K562 (cell line): ENCODE results near the gene SPHK1. TPM values are rescaled to one million over a fixed set of nuclear protein-coding genes. Genes with fewer than 3 reads are reported as not detected.

ENCODE experiments used
- ARID3A ChIP-seq: IDR thresholded peaks from 2 replicates; pipeline ENCODE4 v1.6.1; 2012; ENCODE audit warnings: low read depth, low read length, improper control_type of control experiment, borderline replicate concordance
- CREB3 ChIP-seq: fragments of 450-650 bp; conservative IDR thresholded peaks from 2 replicates; pipeline ENCODE4 v1.6.1; 2016; ENCODE audit warnings: missing genetic modification characterization, low read depth, mild to moderate bottlenecking, missing compliant biosample characterization, moderate library complexity
- ELK3 ChIP-seq: fragments of 450-650 bp; formaldehyde crosslinking; IDR thresholded peaks from 2 replicates; pipeline ENCODE4 v1.4.0; 2020; ENCODE audit warnings: mild to moderate bottlenecking
- EP300 ChIP-seq: IDR thresholded peaks from 2 replicates; pipeline ENCODE4 v1.6.1; 2012; ENCODE audit warnings: low read length, improper control_type of control experiment
- FOS ChIP-seq: IDR thresholded peaks from 3 replicates; pipeline ENCODE4 v1.6.1; 2011; ENCODE audit not compliant: insufficient read length; ENCODE audit errors: extremely low read depth
- FOXJ3 ChIP-seq: sonication (generic); formaldehyde crosslinking; IDR thresholded peaks from 2 replicates; pipeline ENCODE4 v1.4.0; 2020; ENCODE audit warnings: mild to moderate bottlenecking, missing genetic modification reagents
- GABPA ChIP-seq: fragments of 200-800 bp; sonication (Bioruptor generic); conservative IDR thresholded peaks from 2 replicates; pipeline ENCODE4 v1.6.1; 2016; ENCODE audit warnings: low read depth, missing genetic modification characterization, missing compliant biosample characterization
- HCFC1 ChIP-seq: IDR thresholded peaks from 2 replicates; pipeline ENCODE4 v1.6.1; 2012; ENCODE audit warnings: low read depth, low read length, improper control_type of control experiment
- HDAC6 ChIP-seq: IDR thresholded peaks from 2 replicates; pipeline ENCODE4 v1.6.1; 2012; ENCODE audit warnings: low read depth, mild to moderate bottlenecking, control low read depth, inconsistent platforms, low read length, moderate library complexity
- HDAC8 ChIP-seq: fragments of 450-650 bp; IDR thresholded peaks from 2 replicates; pipeline ENCODE4 v1.6.1; 2016; ENCODE audit warnings: mild to moderate bottlenecking, missing genetic modification characterization, moderate library complexity, missing compliant biosample characterization
- ILF3 ChIP-seq: fragments of 450-650 bp; IDR thresholded peaks from 2 replicates; pipeline ENCODE4 v1.6.1; 2018; ENCODE audit warnings: antibody characterized with exemption, mild to moderate bottlenecking, moderate library complexity, borderline replicate concordance
- MBD2 ChIP-seq: sonication (generic); IDR thresholded peaks from 2 replicates; pipeline ENCODE4 v1.6.1; 2016; ENCODE audit warnings: low read depth, borderline replicate concordance
- MCM2 ChIP-seq: fragments of 450-650 bp; IDR thresholded peaks from 2 replicates; pipeline ENCODE4 v1.6.1; 2017; ENCODE audit warnings: low read depth, mild to moderate bottlenecking
- NRF1 ChIP-seq, 2 experiments: fragments of 450-650 bp; IDR thresholded peaks in 1 of 2; conservative IDR thresholded peaks in 1 of 2; 2 replicates each; pipeline ENCODE4 v1.6.1; 2014; ENCODE audit warnings: mild to moderate bottlenecking in 2 of 2
- PATZ1 ChIP-seq: fragments of 250-450 bp; sonication (Bioruptor Pico); IDR thresholded peaks from 2 replicates; pipeline ENCODE4 v1.5.0; 2020; ENCODE audit warnings: mild to moderate bottlenecking, borderline replicate concordance
- PCBP2 ChIP-seq: fragments of 200-400 bp; formaldehyde crosslinking; IDR thresholded peaks from 2 replicates; pipeline ENCODE4 v1.6.1; 2018; ENCODE audit warnings: low read length, low read depth, mild to moderate bottlenecking, moderate library complexity; ENCODE audit not compliant: poor library complexity, severe bottlenecking
- PURB ChIP-seq: sonication (generic); formaldehyde crosslinking; IDR thresholded peaks from 2 replicates; pipeline ENCODE4 v1.9.0; 2021; ENCODE audit warnings: low read depth, mild to moderate bottlenecking, missing genetic modification reagents
- RNF2 ChIP-seq: sonication (generic); IDR thresholded peaks from 2 replicates; pipeline ENCODE4 v1.6.1; 2016
- TOE1 ChIP-seq, 2 experiments: fragments of 450-650 bp in 1 of 2; sonication (generic) in 1 of 2; formaldehyde crosslinking in 1 of 2; IDR thresholded peaks; 2 replicates each; pipeline versions ENCODE4 v1.7.1 to v1.8.0; 2016 to 2022; ENCODE audit warnings: borderline replicate concordance in 2 of 2, mild to moderate bottlenecking in 2 of 2, antibody characterized with exemption in 1 of 2, inconsistent platforms in 1 of 2, low read depth in 1 of 2, missing genetic modification reagents in 1 of 2, moderate library complexity in 1 of 2
- U2AF1 ChIP-seq: fragments of 200-400 bp; formaldehyde crosslinking; optimal IDR thresholded peaks from 2 replicates; pipeline ENCODE3; 2017; ENCODE audit warnings: mild to moderate bottlenecking, low read depth, low read length, moderate library complexity
- ZNF263 ChIP-seq: sonication (generic); formaldehyde crosslinking; IDR thresholded peaks from 2 replicates; pipeline ENCODE4 v1.8.0; 2022; ENCODE audit warnings: mild to moderate bottlenecking, missing genetic modification reagents, borderline replicate concordance
- polyA plus RNA-seq, 8 experiments: library from polyadenylated mRNA; depleted of rRNA in 4 of 8; stranded (reverse) in 5 of 8; unstranded in 3 of 8; fragments of >200 nt; fragmentation: Nextera tagmentation in 2 of 8; fragmentation: Illumina TruSeq in 1 of 8; extraction: Ambion mirVana in 2 of 8; extraction: Trizol in 1 of 8; gene quantifications; 2 replicates each; pipeline versions ENCODE4 v1.2.1 to v1.2.3, GENCODE V29; 2011 to 2014; ENCODE audit warnings: inconsistent platforms in 1 of 8, missing spikeins in 1 of 8
- total RNA-seq, 7 experiments: library from RNA; depleted of rRNA in 6 of 7; stranded (reverse); fragments of >200 nt in 6 of 7; fragmentation: Illumina TruSeq in 2 of 7; extraction: Trizol in 2 of 7; gene quantifications; 2 replicates each; pipeline versions ENCODE4 v1.2.1 to v1.2.3, GENCODE V29; 2011 to 2021; ENCODE audit warnings: low replicate concordance in 1 of 7

The SPHK1 gene
- total and polyA plus RNA-seq, 9 of the 15 experiments (the other 6 are each of a cell fraction or from before 2014, with no cell fraction given): 0.21 to 60.3 (median 14.5) TPM

- TF ChIP-seq ELK3 (CRISPR knock-in tag) (no peak), HDAC8 (tag) (peak; percentile 84), PCBP2 (no peak), TOE1 (IDR thresholded peaks at IDR 0.05; ENCODE audit: borderline replicate concordance) (peak; percentile 85), TOE1 (CRISPR knock-in tag; IDR thresholded peaks at IDR 0.05; ENCODE audit: borderline replicate concordance, low read depth) (no peak), FOXJ3 (CRISPR knock-in tag) (no peak), MBD2 (peak; percentile 78), MCM2 (no peak), PATZ1 (CRISPR knock-in tag) (no peak), EP300 (no peak), PURB (no peak), NRF1 (conservative IDR thresholded peaks at IDR 0.05 in 1 of 2, IDR thresholded peaks at IDR 0.05 in 1 of 2) (peak; percentile 96), ZNF263 (CRISPR knock-in tag) (0 out of 2 replicates have a peak, but pooled peaks have one; percentile 55), ARID3A (no peak), RNF2 (no peak), ILF3 (no peak), FOS (no peak), HCFC1 (peak; percentile 87), CREB3 (tag) (peak; percentile 94), HDAC6 (no peak), U2AF1 (peak; percentile 88), GABPA (tag) (peak; percentile 70)
These were observed 30.7 kb upstream of the SPHK1 start, which contains the start of gene PRPSAP1 (continued) for GRCh38 chr17:76353599-76354316.
